Middle frontal gyrus (tissue), 1 donor: Measurements from ENCODE around the gene BRCA1.
A peak's percentile ranks its signal among the peaks of the same experiment; 100 is the strongest.

Source experiments
- DNase-seq: peaks from one replicate; pipeline ENCODE4 v3.0.0-alpha.2; 2015; ENCODE audit warnings: low spot score; ENCODE audit errors: extremely low spot score

The BRCA1 gene

GRCh38 chr17:43025766-43026537 lies 99.2 kb downstream of the BRCA1 start:
- no peak for DNase-seq

- DNase-seq: no peak
These were observed 99.9 kb downstream of the BRCA1 start for GRCh38 chr17:43025290-43025657.

- DNase-seq: peak; percentile 78
These were observed 100.5 kb downstream of the BRCA1 start, which contains the start of gene RND2 for GRCh38 chr17:43024407-43025289. Gene RND2 (plus strand): TSS chr17:43025231. CDS start chr17:43025348, 117 bp downstream.

GRCh38 chr17:43021741-43022512 lies 103.2 kb downstream of the BRCA1 start, which contains the start of gene VAT1:
Gene VAT1 (minus strand): TSS chr17:43022385. CDS start chr17:43022322, 63 bp downstream.
- peak; percentile 36 for DNase-seq

- no peak for DNase-seq
These were observed 104.1 kb downstream of the BRCA1 start for GRCh38 chr17:43020789-43021740.

- no peak for DNase-seq
These were observed 105.0 kb downstream of the BRCA1 start for GRCh38 chr17:43020030-43020621.

- no peak for DNase-seq
These were observed 105.7 kb downstream of the BRCA1 start for GRCh38 chr17:43019418-43019817.

GRCh38 chr17:43018932-43019331 lies 106.2 kb downstream of the BRCA1 start:
- no peak for DNase-seq

GRCh38 chr17:43018008-43018853 lies 106.9 kb downstream of the BRCA1 start:
- no peak for DNase-seq

- no peak for DNase-seq
These were observed 108.9 kb downstream of the BRCA1 start for GRCh38 chr17:43016216-43016615.

GRCh38 chr17:43015579-43015978 lies 109.6 kb downstream of the BRCA1 start:
- DNase-seq: no peak

GRCh38 chr17:43014649-43015542 lies 110.3 kb downstream of the BRCA1 start:
- no peak for DNase-seq

GRCh38 chr17:43014020-43014648 lies 111.0 kb downstream of the BRCA1 start:
- no peak for DNase-seq

- no peak for DNase-seq
These were observed 111.9 kb downstream of the BRCA1 start for GRCh38 chr17:43013296-43013695.

- DNase-seq: no peak
These were observed 113.3 kb downstream of the BRCA1 start for GRCh38 chr17:43011728-43012472.

- DNase-seq: no peak
These were observed 114.4 kb downstream of the BRCA1 start for GRCh38 chr17:43010667-43011308.
